ENCODE results near the gene CAPZB.

The CAPZB gene

DNA sequence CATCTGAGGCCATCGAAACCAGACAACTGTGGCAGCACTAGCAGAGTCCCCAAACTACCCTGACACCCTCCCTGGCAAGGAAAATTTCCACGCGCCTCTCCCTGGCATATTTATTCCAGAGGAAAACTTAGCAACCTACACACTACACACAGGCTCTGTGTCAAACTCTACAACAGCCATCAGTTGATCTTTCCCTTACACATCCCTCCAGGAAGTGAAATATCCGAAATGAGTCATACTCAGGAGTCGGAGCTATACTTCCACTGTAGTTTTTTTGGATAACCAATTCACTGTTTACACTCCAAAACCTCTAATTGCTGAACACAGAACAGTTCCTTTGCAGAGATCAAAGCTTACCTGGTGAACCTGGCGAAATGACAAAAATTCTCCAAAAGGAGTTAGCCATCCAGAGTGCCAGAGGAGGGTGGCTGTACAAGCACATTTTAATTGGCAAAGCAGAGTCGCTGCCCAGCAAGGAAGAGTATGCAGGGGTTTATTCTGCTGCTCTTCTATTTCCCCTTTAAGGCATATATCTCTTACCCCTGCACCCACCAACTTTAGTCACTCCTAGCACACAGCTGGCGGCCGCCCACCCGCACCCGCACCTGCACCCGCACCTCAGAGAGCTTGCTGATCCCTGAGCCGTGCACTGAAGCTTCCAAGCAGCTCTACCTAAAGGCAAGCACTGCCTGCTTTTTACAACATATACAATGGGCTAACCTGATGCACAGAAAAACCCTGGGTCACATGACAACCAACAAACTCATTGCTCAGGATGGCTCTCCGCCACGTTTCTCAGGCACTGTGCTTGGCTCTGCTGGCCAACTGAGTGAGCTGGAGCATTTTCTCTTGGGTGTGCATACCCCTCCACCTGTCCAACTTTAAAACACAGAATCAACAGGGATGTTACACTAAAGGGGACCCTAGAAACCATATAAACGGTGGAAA, 54.9 kb downstream of the CAPZB start:
- no peak for DNase-seq

DNA sequence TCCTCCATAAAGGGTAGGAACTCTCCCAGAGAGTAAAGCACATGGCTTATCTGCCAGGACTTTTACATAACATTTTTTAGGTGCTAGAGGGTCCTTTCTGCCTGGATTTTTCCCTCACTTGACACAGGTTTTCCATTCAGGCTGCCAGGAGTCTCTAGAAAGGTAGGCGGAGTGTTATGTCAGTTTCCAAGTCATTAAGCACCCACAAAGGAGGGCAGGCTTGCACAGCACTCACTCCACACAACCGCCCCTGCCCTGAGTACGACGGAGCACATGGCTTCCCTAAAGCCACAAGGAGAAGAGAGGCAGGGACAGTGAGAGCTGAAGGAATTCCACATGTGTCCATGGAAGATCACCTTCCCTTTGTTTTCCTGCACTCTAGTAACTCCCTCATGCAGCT, 55.7 kb downstream of the CAPZB start:
- peak in 1 of 51 donors; percentile 34 for DNase-seq

DNA sequence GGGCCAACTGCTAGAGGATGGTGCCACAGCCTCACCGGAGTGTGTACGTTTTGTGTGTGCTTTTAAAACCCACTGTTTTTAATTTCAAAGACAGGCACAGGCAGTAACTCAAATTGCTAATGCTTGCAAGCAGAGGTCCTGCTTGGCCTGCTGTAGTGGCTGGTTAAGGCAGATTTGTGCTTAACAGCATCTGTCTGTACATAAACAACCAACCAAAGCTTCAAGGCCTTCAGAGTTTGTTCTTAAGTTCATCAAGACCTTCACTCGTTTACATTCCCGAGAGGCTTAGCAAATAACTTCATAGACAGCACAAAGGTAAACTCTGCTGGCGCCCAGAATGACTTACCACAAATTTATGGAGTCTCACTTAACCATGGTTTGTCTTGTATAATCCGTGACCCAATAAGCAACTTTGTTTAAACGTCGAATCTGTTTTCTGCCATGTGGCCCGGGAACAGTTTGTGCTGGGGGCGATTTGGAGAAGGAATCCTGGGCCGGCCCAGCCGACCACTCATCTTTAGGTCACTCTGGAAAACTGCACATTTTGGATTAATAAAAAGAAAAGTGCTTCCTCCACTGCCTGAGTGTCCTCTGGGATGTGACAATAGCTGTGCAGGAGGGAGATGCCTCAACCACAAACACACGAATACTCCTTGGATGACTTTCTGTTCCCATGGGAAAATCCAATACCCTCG, 58.1 kb downstream of the CAPZB start:
- no peak for DNase-seq

DNA sequence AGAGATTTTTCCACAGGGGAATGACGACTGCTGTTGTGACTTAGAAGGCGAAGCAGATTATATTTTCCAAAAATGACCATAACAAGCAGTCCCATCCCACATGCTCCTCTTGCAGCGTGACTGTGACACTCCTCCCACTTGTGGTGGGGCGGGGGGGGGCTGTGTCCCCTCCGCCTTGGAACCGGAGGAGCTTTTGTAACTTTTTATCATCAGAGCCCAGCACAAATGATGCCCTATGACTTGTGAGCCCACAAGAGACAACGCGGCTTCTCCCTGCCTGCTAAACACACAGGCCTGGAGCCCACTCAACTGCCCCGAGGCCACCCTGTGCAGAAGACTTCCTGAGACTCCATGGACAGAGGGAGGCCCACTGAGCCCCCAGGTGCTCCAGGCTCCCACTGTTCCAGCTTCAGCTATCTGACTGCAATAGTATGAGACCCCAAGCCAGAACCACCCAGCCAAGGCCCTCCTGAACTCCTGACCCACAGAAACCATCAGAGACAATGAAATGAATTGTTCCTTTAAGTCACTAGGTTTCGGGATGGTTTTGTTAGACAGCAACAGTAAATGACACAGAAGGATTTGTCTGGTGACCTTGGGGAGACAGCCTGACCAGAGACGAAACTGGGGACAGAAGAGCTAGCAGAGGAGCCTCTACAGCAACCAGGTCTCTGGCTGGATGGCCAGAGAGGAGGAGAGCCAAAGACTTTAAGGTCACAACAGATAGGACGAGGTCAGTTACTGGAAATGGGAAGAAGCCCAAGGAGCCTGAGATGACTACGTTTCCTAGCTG, 58.8 kb downstream of the CAPZB start:
- DNase-seq: no peak

GRCh38 chr1:19425646-19426239, 59.6 kb downstream of the CAPZB start:
- DNase-seq: no peak

DNA sequence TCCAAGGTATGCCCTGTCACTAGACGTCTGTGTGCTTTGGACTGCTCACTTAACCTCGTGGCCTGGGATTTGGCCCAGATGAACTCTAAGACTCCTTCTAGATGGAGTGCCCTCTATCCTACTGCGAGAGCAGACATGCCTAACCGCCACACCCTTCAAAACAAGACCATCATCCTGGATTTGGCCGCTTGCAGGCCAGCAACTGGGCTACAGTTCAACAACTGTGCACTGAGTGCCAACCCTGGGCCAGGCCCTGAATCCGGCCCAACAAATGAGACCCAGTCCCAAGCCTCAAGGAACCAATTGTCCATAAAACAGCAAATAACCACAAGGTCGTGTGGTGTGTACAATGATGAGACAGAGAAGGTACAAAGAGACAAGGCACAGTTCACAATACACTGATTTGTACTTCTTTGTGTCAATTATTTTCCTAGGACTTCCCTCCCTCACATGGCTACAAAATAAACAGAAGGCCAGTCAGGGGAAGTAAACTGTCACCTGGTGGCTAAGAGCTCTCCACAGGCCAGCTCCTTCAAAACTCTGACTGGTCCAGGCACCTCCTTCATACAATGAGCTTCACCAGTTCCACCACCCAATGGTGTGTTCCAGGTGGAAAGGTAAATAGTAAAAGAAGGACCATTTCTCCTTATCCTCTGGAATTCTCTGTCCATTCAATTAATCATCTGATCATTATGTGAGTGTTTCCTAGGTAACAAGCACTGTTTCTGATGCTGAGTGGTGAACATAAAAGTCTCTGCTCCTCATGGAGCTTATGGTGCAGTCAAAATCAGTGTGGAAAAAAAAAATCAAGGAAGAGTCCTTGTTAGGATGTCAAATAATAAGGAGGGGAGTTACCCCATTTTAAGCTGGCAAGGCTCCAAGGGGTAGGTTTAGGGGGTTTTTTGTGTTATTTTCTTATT, 60.4 kb downstream of the CAPZB start:
- peak in 23 of 51 donors; percentile 13 to 66 (median 35) for DNase-seq

DNA sequence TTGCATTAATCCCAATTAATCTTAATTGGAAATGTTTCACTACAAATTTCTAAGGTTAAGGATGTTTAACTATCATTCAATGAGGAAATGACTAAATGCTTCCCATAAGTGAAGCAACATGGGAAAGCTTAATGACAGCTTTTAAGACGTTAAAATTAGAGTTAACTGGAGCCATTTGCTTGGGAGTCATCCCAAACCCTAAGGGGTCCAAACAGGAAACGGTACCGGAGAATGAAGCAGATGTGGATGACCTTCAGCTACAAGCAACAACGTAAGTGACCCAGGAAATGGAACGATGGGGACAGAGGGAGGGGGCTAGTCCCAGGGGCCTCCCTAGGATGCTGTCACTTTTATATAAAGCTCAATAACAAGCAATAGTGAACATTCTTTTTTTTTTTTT, 62.2 kb downstream of the CAPZB start:
- DNase-seq: no peak

GRCh38 chr1:19421365-19421764, 64.0 kb downstream of the CAPZB start:
- DNase-seq: no peak

DNA sequence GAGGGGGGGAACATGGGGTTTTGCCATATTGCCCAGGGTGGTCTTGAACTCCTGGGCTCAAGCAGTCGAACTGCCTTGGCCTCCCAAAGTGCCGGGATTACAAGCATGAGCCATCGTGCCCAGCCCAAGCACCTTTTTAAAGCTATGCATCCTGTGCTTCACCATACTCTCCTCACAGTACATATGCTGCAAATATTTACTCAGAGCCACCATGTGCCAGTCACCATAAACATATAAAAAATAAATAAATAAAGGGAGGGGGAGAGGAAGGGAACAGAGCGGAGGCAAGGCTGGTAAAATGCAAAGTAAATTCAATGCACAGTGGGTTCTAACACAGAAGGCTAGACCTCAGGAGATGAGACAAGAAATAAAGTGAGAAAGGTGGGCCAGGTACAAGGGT, 64.7 kb downstream of the CAPZB start:
- no peak for DNase-seq

DNA sequence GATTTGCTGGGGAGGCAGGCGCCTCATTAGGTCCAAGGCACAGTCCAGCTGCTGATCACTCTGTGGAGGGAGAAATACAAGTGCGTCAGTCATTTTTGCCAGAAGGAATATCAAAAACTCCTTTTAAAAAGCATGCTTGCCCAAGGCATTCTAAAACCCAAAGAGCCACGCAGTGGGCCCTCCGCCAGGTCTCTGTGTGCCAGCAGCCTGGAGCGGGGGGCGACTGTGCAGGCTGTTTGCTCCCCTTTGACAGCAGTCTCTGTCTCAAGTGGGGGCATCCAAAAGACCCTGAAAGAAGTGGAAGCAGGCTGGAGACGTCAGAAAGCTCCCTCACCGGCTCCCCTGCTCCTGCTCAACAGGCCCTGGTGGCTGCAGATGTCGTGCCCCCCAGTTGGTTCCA, 65.6 kb downstream of the CAPZB start:
- DNase-seq: no peak

DNA sequence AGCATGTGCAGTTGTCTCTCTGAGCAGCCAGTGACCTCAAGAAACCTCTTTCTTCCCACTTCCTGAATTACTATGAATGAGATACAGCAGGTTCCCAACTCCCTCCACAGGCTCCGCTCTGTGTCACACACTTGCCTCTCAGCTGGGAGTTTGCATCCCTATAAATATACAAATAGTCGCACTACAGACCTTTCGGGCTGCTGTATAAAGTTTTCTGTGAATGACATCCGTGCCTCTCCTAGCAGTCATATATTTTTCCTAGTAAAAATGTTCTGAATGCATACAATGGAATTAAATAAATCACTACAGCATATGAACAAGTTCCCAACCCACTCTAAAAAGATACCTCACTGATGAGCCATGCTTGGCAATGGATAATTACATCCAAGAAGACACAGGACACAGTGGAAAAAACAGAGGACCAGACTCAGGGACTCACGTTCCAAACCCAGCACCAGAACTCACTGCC, 66.8 kb downstream of the CAPZB start:
- no peak for DNase-seq

- DNase-seq: no peak
These were observed 68.3 kb downstream of the CAPZB start for GRCh38 chr1:19416921-19417470.

DNA sequence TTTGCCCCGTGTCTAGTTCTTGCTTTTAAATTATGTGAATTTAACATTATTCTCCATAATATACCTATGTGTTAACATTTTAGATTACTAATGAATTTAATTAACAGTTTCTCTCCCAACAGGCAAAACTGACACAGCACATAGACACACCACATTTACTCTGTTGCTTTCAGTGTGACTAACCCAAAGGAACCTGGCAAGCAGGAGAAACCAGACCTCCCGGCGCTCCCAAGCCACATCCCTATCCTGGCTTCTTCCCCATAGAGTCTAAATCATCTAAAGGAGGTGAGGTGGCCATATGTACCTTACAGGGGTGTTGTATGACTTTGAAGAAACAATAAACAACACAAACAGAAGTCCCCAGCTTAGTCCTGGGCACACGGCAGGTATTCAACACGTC, 69.2 kb downstream of the CAPZB start:
- DNase-seq: no peak

- DNase-seq: peak in 9 of 51 donors; percentile 9 to 47 (median 27)
These were observed 70.7 kb downstream of the CAPZB start for GRCh38 chr1:19414515-19415121.

- DNase-seq: peak in 1 of 51 donors; percentile 15
These were observed 71.3 kb downstream of the CAPZB start for GRCh38 chr1:19413999-19414398.

- DNase-seq: no peak
These were observed 72.7 kb downstream of the CAPZB start for GRCh38 chr1:19412654-19413053.

- no peak for DNase-seq
These were observed 73.7 kb downstream of the CAPZB start for GRCh38 chr1:19411612-19412011.

DNA sequence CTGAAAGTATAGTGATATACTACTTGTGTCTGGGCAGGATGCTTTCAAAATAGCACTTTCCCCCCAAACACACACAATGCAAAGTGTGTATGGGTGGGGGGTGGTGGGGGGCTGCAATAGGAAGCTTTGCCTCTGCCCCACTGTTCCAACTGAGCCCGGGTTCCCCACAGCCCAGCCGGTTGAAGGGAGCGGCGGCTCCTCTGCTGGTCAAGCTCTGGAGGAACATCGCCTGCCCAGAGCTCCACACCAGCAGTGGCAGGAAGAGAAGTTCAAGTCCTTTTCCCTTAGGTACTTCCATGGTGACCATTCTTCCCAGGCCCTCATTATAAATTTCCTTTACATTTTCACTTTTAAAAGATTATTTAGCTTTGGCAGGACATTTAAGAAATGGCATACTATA, 74.9 kb downstream of the CAPZB start:
- no peak for DNase-seq
